Sciatic nerve (tissue), 2 donors: ENCODE data around the gene COL8A1. TPM values are rescaled to one million over a fixed set of nuclear protein-coding genes. Genes with fewer than 3 reads are reported as not detected.
"Not testable (repeated sequence)": the region's sequence is repeated elsewhere in the genome, so short reads cannot be mapped to it uniquely, and the experiment has no call there.

Experiments
- ATAC-seq: fragments of 200-7000 bp; cut with Tn5 transposase; one replicate; pipeline ENCODE4 v1.9.1; 2020; ENCODE audit warnings: mild to moderate bottlenecking, moderate library complexity
- DNase-seq: peaks from one replicate; pipeline ENCODE4 v3.0.0-alpha.2; 2020; ENCODE audit warnings: low spot score
- intact Hi-C: fragments of 100-400 bp; cut with DNase I; formaldehyde crosslinking; loops from one replicate; pipeline ENCODE4 v1.14.2; 2022
- total RNA-seq: library from RNA; stranded (reverse); fragmentation: NEBNext Ultra II Directional; extraction: Animal tissue kit (Norgen Biotek cat#: 25700); gene quantifications from one replicate; pipeline ENCODE4 v1.2.1, GENCODE V29; 2021
- donor health status: DM: no; HTN: no; CAD: no.
- donor health status: DM: no; HTN: no; CAD: no.

COL8A1 gene
- total RNA-seq, 1 donor from 2014 or later = 114 TPM

- DNase-seq (no peak), ATAC-seq (no peak)
- intact Hi-C loops = no loop called here
Observed at GRCh38 chr3:99823723-99824711, 185.6 kb downstream of the COL8A1 start.

- intact Hi-C loops = no loop called here
- DNase-seq (no peak), ATAC-seq (no peak)
Observed at GRCh38 chr3:99825004-99825640, 186.7 kb downstream of the COL8A1 start.

DNA sequence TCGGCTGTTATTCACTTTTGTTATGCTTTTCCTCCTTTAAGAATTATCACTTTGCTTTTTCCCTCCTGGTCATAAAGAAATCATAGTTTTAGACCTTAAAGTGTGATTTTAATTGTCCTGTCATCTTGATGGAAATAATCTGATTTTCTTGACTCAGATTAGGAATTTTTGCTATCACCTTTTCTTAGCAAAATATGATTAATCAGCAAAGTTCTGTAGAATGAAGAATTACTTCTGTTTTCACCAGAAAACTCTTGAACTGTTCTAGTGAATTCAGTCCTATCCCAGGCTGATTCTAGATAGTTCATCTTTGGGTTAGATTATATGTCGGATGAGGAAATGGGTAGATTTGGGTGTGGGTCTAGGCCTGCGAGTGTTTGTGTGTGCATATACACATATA is 191.4 kb downstream of the COL8A1 start:
- ATAC-seq (no peak), DNase-seq (no peak)
- intact Hi-C loops = no loop called here

DNA sequence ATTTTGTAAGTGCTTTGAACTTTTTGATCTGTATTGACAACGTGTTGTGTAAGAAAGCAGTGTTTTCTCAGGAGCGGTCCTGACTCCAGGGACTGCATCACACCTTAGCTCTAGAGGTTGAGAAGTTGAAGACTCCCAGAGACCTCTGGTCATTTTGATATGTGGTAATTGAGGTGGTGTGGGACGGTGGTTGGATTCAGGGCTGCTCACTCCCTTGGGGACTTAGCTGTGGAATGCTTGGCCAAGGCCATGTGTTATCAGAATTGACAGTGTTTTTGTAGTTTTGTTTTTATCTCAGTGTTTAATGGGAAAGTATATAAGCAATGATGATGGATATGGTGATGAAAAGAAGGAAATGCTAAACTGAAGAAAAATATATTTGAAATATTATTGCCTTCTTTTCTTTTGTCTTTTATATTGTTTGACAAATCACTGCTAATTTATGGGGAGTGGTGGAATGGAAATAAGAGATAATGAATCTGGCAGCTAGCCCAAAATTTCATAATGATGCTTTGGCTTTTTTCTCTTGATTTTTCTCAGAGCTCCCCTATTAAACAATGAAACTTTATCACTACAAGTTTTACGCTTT is 195.3 kb downstream of the COL8A1 start:
- peak; percentile 43 for ATAC-seq
- intact Hi-C loops = no loop called here
- no peak for DNase-seq

DNA sequence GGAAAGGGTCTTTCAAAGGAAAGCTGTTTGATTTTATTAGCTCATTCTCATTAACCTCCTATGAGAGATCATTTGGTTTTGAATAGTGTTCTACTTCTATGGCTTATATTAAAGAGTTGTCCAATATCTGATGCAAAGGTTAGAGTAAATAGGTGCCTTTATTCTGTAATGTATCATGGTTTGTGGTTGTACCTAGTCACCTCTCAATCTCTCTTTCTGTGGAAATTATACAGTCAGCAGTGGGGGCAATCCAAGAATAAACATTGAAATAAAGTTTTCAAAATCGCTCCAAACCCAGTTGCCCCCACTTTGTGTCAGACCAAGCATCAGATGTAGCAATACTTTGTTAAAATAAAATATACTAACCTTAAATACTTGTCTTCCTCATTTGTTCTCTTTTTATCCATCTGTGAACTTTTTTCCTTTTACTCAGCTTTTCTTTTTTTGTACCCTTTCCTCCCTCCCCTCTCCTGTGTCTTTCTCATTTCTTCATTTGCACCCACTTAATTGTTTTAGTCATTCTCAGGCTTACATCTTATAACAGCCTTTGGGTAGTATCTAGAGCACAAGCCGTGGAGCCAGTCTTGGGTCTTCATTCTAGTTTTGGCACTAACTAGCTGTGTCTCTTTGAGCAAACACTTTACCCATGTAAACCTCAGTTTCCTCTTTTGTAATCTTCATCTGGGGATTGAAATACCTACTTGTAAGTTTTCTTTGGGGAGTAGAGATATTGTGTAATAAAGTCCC is 196.0 kb downstream of the COL8A1 start:
- intact Hi-C loops = no loop called here
- DNase-seq (no peak), ATAC-seq (no peak)

GRCh38 chr3:99836681-99837080 is 198.3 kb downstream of the COL8A1 start:
- ATAC-seq = no peak
- no peak for DNase-seq
- intact Hi-C loops = no loop called here

DNA sequence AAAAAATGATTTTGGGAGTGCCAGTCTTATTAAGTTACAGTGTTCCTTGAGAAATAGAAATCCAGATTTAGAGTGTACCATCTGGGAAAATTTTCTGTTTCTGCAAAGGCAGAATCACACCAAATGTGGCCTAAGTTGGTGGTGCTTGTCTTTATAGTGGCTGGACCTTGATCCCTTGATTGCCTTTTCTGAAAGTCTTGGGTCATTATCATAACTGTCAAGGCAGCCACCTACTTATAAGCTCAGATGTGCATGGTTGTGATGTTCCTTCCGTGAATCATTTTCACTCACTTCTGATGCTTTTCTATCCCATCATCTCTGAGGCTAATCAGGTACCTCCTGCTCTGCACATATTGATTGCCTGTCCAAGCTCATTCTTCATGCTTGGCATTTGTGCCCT is 199.3 kb downstream of the COL8A1 start:
- ATAC-seq (no peak), DNase-seq (no peak)
- intact Hi-C loops = no loop called here

- intact Hi-C loops = no loop called here
Observed at GRCh38 chr3:99838755-99839154, 200.4 kb downstream of the COL8A1 start.

GRCh38 chr3:99839613-99840012 is 201.2 kb downstream of the COL8A1 start:
- ATAC-seq (no peak), DNase-seq (no peak)
- intact Hi-C loops = loop anchor here (5.0 kb wide), 1 partner anchor 413 kb away; no protein-coding TSS in a partner anchor

More at GRCh38 chr3:99838755-99839154, 200.4 kb downstream of the COL8A1 start:
- DNase-seq (no peak), ATAC-seq (no peak)

GRCh38 chr3:99841949-99842348 is 203.6 kb downstream of the COL8A1 start:
- ATAC-seq, DNase-seq: not testable (repeated sequence)
- intact Hi-C loops = loop anchor here (5.0 kb wide), 1 partner anchor 410 kb away; no protein-coding TSS in a partner anchor

DNA sequence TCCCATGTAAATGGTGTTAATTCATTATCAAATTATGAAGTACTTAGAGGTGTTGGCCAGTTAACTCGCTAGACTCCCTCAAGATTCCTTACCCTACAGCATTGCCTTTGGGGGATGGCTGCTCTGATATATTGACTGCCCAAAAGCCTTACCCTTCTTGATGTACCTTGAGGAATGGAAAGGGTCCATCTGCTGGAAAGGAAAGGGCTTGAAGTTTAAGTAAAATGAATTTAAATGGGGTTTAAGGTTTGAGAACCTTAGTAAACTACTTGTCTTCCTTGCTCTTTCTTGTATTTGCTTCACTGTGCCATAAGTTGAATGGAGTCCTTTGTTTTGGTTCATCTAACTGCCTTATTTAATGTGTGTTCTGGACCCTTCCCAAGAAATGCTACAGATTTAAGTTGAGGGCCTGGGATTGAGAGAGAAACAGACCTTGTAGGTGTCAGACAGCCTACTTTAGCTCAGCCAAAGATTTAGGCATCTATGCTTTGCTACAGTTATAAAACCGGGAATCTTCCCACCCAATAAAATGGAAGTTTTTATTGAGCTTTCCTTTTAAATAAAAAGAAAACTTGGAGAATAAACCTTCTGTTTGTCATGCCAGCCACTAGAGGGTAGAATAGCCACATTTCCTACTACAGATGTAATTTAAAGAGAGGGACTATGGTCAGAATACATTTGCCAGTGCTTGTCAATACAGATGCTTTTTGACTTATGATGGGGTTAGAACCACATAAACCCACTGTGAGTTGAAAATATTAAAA is 204.6 kb downstream of the COL8A1 start:
- intact Hi-C loops = loop anchor here (5.0 kb wide), 1 partner anchor 409 kb away; no protein-coding TSS in a partner anchor
- ATAC-seq (peak; percentile 80), DNase-seq (no peak)

DNA sequence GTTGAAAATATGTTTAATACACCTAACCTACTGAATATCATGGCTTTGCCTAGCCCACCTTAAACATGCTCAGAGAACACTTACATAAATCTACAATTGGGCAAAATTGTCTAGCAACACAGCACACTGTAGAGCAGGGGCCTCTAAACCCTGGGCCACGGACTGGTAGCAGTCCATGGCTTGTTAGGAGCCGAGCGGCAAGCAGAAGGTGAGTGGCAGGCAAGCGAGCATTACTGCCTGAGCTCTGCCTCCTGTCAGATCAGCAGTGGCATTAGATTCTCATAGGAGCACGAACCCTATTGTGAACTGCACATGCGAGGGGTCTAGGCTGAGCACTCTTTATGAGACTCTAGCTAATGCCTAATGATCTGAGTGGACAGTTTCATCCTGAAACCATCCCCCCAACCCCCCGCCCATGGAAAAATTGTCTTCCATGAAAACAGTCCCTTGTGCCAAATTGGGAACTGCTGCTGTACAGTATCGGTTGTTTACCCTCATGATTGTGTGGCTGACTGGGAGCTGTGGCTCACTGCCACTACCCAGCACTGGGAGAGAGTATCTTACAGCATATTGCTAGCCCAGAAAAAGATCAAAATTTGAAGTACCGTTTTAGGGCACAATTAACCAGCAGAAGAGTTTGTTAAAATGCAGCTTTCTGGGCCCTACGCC is 205.3 kb downstream of the COL8A1 start:
- peak; percentile 48 for ATAC-seq
- DNase-seq = no peak
- intact Hi-C loops = loop anchor here (5.0 kb wide), 1 partner anchor 409 kb away; no protein-coding TSS in a partner anchor

- ATAC-seq (peak; percentile 2), DNase-seq (no peak)
- intact Hi-C loops = no loop called here
Observed at GRCh38 chr3:99845331-99845730, 206.9 kb downstream of the COL8A1 start.

DNA sequence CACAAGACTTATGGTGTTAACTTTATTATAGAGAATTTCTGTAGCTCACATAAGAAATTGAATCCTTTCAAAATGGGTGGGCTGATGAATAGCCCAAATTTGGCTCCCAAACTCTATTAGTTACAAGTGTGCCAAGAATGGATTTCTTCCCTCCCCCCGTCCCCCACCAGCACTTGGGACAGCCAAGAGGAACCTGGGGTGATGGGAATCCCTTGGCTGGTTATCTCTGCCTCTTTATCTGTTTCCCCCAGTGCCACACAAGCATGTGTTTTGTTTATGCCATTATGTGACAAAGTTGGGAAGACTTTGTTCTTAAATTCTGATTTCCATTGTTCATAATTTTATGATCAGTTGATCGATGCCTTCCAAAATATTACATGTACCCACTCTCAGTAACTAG is 207.6 kb downstream of the COL8A1 start:
- DNase-seq = no peak
- intact Hi-C loops = no loop called here
- ATAC-seq = peak; percentile 5

GRCh38 chr3:99846477-99847160 is 208.2 kb downstream of the COL8A1 start:
- DNase-seq = no peak
- intact Hi-C loops = no loop called here
- peak; percentile 79 for ATAC-seq

DNA sequence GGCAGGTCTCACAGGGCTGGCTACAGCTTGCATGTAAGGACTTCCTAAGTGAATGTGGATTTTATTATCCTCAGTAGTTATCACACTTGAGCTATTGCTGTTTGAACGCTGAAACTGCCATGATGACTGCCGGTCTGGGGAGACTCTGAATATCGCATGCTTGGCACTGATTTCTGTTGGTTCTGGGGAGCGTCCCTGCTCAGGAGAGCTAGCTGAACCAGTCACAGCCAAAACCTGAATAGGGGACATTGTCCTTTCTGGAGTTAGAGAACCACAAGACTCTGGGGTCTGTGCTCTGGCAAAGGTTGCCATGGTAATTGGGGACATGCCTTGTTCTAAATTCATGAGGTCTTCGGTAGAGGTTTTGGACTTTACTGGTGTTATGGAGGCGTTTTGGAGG is 210.0 kb downstream of the COL8A1 start:
- ATAC-seq (no peak), DNase-seq (no peak)
- intact Hi-C loops = no loop called here
